Activated gamma-delta T cell treated with anti-CD3 and anti-CD28 coated beads, Interleukin-2, amount 50 U/mL, for 16 hours (primary cell): ENCODE data around the gene IQCC.

Source experiments
- DNase-seq: peaks from one replicate; pipeline ENCODE4 v3.0.0-alpha.2; 2020; ENCODE audit warnings: low read depth

Gene IQCC

DNA sequence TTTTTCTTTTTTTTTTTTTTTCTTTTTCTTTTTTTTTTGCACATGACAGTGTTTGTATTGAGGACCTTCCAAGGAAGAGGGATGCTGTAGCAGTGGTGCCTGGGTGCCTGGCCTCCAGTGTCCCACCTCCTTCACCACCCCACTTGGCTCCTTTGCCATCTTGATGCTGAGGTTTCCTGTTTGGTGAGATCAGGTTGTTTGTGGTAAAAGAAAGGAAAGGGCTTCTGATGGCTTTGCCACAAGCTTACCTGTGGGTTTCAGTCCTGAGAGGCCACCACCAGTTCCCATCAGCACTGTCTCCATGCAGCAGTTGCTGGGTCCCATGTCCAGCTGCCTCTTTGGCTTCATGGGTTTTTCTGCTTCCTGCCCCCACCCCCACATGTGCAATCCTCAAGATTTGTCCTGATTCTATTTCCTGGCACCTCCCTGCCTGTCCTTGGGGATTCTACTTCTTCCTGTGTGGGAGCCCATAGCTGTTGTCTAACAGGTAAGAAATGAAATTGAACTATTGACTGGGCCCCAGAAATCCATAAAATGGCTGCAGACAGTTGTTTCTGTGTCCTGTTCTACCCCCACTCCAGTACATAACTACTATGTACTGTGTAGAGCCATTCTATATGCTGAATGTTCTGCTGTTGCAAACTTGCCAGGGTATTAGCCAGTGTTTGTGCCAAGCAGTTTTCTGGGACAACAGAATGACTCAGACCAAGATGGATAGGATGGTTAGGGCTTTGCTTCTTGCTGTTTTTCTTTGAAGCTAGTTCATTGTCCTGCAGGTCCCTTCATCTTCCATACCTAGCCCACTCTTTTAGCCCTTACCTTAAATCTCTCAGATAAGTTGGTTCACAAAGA, 9.3 kb upstream of the IQCC start:
- no peak for DNase-seq

DNA sequence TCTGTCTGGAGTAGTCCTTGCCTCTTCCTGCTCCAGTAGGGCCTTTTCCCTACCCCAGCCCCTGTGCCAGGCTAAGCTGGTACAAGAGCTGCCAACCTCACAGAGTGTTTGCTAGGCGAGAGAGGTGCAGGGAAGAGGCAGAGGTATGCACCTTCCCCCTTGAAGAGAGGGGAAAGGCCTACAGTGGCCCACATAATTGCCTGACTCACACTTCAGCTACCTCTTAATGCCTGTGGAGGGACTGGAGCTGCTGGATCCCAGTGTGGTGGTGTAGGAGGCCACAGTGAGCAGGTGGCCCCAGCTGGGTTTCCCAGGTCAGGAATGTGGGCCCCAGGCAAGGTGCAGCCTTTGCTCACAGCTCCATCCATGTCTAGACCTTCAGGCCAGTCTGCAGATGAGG, 8.4 kb upstream of the IQCC start:
- DNase-seq, result no peak

DNA sequence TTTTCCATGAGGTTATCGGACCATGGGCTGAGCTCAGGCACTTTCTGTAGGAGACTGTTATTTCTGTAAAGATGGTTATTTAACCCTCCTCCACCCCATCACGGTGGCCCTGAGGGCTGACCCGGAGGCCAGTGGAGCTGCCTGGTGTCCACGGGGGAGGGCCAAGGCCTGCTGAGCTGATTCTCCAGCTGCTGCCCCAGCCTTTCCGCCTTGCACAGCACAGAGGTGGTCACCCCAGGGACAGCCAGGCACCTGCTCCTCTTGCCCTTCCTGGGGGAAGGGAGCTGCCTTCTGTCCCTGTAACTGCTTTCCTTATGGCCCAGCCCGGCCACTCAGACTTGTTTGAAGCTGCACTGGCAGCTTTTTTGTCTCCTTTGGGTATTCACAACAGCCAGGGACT, 7.6 kb upstream of the IQCC start:
- no peak for DNase-seq

DNA sequence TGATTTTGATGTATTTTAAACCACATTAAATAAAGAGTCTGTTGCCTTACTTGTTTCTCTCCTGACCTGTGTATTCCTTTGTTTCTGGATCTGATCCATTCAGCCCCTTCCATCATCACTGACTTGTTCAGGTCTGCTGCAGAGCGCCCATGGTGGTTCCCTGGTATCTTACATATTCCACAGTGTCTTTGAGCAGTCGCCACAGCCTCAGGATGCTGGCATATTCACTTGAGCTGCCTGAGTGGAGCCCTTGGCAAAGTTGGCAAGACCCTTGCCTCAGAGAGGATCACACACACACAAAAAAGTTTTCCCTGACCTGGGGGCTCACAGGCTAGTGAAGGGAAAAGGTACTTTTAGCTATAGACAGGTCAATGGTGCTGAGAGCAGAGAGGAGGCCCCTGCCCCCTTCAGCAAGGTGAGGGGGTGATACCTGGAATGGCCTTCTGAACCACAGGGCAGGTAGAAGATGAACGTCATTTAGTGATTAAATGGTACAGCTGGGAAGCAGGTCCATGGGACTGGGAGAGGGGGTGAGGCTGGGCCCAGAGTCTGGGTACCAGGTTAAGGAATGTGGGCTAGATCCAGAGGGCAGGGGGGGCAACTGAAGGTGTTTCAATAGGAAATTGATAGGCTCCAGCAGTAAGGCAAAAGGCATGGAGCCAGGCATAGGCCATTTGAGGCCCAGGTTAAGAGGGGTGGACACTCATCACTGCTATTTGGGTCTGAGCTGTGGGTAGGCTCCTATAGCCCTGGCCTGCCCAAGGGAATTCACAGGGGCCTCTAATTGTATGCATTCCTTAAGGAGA, 7.0 kb upstream of the IQCC start:
- no peak for DNase-seq

DNA sequence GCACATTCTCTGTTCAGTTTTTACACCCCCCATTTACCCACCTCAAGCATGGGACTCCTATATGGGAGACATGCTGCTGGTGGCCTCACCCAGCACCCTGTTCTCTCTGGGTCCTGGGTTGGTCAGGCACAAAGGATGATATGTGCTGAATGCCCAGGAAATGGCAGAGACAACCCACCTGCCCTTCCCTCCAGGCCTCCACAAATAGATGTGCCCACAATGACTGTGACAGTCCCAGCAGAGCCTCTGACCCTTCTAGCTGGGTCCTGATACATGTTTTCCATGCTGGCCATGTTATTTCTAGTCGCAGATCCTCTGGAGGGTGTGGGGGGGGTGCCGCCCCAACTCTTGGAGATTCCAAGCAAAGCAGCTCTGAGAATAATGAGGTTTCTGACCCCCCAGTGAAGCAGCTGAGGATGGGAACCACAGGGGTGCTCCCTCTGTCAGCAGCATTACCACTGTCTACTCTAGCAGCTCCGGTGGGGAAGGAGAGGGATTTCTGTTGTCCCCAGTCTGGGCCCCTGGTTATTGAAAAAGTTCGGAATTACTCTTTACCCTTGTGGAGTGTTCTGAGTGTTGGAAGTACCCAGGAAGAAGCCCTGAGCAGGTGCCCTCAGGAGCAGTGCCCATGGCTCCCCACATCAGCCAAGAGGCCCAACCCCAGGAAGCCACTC, 6.3 kb upstream of the IQCC start:
- no peak for DNase-seq

DNA sequence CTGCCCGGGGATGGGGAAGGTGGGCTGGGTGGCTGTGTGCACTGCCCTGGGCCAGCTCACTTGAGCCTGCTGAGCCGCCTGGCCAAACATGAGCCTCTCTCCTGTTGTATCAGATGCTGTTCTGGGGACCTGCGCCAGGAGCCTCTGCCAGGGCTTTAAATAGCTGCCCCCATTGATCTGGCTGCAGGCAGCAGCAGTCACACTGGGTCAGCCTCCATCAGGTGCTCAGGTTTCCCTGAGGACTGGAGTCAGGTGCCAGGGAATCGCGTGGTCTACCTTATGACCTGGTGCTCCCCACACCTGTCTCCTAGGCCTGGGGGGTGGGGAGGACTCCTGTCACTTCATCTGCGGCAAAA, 5.8 kb upstream of the IQCC start:
- DNase-seq, result no peak

DNA sequence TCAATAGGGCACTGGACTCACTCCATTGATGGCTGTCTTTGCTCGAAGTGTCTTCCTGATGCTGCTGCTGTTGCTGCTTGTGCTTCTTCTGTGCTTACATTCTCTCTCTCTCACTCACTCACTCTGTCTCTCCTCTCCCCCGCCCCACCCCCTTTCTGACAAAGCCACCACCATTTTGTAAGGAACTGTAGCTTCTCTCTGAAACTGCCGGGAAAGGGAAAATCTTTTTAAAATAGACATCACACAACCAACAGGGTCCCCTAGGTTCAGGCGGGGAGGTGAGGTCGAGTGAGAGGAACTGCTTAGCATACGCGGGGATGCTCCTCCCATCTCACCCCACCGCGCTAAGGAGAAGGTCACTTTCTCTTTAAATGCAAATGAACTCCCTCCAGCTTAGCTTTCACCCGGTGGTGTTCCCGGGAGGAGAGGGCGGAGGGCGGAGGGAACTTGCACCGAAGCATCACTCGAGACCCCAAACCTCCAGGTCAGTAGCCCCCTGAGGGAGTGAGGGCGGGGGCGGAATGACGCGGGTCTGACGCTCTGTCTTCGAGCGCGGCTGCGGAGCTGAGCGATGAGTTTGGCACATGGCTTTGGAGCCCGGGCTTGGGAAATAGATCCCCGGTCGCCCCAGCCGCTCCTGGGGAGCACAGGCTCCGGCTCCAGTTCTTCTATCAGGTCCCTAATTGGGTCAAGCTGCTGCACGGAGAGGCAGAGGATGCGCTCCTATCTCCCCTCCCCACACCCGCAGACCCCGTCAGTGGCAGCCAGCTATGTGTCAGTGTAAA, 5.1 kb upstream of the IQCC start, which contains the start of gene CCDC28B:
Gene CCDC28B (plus strand): TSS at position 370 of the 785 bp plus-strand sequence. CDS start 1,341 bp downstream, outside the sequence.
- no peak for DNase-seq

DNA sequence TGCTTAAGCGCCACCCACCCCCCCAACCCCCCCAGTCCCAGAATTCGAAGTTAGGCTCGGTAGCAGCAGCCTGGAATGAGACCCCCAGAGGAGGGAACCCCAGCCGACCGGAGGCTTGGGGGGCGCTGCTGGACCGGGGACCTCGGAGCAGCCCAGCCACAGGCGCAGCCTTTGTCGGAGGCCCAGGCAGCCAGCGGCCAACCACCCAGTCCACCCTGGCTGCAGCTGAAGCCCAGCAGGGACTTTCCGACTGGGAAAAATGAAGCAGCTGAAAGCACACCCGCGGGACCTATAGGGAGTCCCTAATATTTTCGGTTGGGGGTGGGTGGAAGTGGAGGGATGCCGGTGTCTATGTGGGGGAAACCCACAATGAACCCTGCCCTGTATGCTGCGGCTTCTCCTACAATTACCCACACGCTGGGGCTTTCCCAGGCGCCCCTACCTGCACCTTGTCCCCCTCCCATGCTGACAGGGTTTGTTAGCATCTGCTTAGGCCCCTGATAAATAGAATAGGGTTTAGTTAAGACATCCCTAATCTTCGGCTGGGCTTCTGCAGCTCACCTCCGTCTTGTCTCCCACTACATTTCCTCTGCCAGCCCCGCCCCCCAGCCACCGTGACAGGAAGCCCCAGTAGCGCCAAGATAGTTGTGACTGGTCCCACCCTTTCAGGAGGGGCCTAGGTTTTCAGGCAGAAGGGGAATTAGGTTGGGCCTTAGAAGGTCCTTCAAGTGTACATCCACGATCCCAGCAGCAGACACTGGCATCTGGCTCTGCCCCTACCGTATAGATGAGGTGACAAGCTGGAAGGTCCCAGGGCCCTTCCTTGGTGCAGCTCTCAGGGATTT, 4.2 kb upstream of the IQCC start:
- peak; percentile 64 for DNase-seq

DNA sequence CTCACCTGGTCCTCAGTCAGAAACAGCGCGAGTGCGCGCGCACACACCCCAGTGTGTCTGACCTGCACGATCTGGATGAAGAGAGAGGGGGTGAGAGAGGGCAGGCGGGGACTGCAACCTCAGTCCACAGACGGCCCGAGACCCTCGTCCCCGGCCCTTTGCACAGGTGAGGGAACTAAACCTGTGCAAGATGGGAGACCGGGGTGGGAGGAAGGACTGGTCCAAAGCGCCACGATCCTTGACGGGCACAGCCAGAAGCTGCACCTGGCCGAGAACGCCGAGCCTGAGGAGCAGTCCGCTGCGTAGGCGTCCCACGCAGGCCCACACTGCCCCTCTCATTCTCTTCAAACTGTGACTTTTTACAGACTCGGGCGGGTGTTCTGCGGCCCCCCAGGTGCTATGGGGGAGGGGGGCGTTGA, 519 bp upstream of the IQCC start:
- DNase-seq, result no peak

DNA sequence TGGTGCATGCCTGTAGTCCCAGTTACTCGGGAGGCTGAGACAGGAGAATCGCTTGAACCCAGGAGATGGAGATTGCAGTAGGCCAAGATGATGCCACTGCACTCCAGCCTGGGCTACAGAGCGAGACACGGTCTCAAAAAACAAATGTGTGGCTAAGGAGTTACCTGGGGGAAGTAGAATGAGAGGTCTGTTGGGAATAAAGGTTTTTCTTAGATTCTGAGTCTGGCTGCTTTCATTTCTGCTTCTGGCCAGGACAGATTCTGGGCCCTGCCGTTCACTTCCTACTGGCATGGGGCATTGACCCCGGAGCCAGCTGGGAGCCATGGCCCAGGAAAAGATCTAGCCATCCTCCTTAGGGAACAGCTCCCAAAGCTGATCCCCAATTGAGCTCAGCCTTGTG, 3.0 kb downstream of the IQCC start:
- DNase-seq, result no peak

DNA sequence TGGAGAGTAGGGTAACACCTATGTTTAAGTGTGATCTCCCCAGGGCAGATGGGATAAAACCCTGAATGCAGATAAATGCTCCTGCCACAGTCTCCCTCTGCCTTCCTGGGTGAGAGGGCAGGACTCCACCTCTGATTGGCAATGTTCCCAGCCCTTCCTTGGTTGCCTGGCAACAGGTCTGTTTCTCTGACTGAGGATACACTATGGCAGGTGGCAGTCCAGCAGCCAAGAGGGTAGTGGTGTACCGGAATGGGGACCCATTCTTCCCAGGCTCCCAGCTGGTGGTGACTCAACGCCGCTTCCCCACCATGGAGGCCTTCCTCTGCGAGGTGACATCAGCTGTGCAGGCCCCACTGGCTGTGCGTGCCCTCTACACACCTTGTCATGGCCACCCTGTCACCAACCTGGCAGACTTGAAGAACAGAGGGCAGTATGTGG, 3.4 kb downstream of the IQCC start, which contains the start of gene DCDC2B:
Gene DCDC2B (plus strand): TSS at position 199 of the 438 bp plus-strand sequence. CDS start 5 bp downstream, at position 204.
- DNase-seq, result no peak

DNA sequence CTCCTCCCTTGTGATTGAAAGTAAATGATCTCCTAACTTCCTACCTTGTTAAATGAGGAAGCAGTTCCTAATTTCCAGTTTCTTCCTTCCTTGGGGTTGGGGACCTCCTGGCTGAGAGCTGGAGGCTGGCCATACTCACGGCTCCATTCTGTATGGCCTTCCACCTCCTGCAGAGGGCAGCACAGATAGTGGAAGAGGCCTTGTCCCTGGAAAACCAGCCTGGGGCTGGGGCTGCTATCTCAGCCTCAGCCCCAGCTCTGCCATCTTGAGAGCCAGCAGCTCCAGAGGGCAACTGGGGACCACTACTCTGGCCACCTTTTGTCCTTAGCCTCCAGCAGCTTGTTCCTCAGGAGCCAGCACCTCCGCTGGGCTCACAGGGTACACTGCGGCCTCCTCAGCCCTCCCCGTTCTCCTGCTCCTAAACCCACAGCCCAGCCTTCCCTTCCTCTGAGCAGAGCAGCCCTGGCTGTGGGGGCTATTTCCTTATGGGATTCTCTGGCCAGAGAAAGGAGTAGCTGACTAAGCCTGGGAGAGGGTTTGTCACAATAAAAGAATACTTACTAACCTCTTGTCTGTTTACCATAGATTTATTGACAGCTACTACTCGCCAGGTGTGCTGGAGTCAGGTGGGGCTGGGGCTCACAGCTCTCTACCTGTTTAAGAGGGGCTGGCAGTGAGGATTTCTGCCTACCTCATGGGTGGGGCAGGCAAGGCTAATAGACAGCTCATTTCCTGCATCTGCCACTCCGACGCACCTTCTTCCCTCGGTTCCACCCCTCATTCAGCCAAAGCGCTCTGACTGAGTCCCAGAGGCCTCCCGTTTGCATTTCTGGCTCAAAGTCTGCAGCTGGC, 10.4 kb downstream of the IQCC start:
- peak; percentile 32 for DNase-seq

DNA sequence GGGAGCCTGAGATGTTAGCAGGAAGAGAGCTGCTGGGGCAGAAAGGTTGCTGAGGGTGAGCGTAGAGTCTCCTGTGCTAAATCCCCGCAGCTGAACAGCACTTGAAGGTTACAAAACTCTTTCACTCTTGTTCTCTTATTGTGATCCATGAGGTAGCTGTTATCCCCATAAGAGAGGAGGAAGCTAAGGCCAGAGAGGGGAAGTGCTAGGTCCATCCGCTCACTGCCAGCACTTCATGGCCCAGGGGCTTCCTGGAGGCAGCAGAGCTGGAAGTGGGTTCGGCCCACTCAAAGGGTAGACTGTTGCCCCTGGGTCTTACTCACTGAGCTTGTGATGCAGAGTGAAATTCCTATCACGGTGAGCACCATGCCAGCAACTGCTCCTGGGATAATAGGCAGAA, 11.1 kb downstream of the IQCC start:
- DNase-seq, result no peak

DNA sequence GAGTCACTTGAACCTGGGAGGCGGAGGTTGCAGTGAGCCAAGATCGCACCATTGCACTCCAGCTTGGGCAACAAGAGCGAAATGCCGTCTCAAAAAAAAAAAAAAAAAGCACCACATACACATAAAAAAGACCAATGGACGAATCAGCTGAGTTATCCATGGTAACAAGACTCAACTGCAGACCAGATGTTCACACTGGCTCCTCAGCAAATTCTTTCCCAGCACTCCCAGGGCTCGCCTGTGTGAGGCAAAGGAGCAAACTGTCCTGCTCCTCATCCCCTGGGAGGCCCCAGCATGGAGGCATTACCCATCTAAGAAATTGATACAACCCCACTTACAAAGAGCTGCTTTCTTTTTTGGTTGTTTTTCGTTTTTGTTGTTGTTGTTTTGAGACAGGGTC, 13.6 kb downstream of the IQCC start:
- no peak for DNase-seq

DNA sequence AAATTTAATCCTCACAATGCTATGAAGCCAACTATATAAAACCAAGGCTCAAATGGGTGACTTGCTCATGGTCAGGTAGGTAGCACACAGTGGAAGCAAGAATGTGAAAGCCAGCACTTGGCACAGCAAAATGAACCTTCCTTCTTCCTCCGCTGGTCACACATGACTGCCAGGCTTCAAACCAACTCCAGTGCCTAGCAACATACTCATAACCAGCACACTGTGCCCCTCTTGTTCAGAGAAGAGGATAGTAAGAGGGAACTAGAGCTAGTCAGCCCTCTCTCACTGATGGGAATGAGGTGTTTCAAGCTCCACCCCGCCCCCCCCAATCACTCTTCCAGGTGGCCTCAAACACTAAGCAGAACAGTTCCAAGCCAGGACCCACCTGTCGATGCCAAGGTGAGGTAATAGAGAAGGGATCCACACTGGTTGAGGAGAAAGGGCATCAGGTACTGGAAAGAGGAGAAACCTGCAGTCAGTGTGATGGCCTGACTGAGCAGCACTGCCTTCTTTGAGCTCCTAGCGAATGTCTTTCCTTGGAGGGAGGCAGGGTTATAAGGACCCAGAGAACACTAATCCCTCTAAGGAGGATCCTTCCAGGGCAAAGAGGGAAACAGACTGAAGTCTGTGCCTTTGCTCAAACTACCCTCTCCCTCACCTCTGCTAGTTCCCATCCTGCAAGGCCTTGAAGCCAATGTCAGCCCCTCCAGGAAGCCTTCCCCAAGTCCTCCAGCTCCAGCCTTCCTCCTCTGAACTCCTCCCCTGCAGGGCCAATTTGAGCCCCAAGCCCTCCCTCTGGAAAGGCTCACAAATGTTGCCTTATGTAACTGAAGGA, 15.5 kb downstream of the IQCC start:
- DNase-seq, result no peak

DNA sequence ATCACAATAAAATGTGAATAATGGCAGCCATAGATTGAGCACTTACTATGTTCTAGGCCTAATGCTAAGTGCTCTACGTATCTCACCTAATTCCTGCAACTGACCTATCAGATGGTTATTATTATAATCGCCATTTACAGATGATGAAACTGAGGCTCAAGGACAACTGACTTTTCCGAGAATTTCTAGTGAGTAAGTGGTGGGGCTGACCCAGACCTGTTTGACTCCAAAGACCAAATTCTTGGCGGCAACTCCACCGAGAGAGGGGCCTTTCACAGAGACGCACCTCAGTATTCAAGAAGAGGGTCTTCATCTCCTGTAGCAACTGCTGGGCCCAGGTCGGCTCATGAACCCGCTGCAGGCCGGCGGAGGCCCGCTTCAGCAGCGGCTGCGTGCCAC, 16.1 kb downstream of the IQCC start:
- DNase-seq, result no peak

DNA sequence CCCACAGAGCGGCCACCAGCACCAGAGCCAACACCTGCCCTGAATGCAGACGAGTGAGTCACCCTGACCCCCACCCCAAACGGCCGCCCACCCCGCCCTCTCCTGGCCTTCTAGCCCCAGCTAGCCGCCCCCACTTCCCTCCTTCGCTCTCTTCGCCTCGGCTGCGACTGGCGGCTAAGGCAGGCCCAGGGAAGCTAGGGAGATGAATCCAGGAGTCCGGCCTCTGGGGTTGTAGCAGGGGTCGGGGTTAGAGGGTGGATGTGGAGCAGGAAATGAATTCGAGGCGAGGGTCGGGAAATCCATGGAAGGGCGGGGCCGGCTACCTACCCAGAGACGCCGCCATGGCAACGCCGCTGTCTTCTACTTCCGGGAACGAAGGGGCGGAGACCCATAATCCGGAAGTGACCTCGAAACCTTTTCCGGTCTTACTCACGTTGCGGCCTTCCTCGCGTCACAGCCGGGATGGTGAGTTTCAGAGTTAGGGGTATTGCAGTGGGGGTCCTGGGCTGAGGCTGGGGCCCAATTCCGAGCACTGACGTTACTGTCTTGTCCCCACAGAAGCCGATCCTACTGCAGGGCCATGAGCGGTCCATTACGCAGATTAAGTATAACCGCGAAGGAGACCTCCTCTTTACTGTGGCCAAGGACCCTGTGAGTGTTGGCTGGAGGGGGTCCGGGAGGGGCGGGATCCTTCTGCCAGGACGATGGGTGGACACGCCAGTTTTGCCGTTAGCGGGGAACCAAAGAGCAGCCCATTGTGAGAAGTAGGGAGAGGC, 16.7 kb downstream of the IQCC start, which contains the start of the genes EIF3I and TMEM234:
Gene EIF3I (plus strand): TSS at position 428 of the 776 bp plus-strand sequence. CDS start 35 bp downstream, at position 463.
Gene TMEM234 (minus strand): TSS at position 374 of the 776 bp plus-strand sequence. CDS start 31 bp downstream, at position 343.
- DNase-seq, result peak; percentile 87

DNA sequence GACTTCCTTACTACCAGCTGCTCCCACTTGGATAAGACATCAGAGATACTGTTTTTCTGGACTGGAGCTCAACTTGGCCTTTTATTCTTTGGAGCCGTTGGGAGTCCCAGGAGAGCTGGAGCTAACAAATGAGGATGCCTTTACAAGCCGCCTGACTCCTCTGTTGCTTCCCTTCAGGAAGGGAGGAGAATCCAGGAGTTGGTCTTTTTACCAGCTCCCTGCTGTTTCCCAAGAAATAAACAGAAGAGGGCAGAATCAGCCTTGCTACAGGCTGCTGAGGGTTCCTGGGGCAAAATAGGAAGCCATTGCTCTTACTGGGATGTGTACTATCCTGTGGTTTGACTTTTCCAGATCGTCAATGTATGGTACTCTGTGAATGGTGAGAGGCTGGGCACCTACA, 18.2 kb downstream of the IQCC start:
- DNase-seq, result no peak
